Measurements from ENCODE around the gene TTC28.
A peak's percentile ranks its signal among the peaks of the same experiment; 100 is the strongest.

Gene TTC28

DNA sequence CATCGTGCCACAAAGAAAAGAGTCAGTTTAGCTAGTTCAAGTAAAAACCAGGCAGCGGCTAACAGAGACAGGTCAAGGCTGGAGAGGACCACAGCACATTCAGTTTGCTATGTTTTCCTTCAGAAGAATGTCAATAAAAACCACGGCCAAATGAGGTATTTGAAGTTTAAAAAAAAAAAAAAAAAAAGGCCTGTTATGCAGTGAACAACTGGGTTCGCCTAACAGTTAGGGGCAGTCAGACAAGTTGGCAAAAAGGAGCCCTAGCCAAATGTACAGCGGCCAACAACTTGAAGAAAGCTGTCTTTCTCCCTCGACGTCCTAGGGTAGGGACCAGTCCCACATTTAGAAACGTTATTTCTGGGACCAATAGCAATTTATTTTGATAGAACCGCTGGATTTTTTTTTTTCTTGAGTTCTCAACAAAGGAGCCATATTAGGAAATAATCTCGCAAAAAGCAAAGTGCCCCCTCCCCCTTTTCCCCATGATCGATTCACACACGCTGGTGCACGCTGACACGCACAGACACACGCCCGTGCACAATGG, 237.8 kb downstream of the TTC28 start:
- H3K27me3 ChIP-seq (ENCODE audit: insufficient read depth, low read length, poor library complexity), result no peaks in the 10 kb centered on the region
- peak overlapping the region; percentile 29 for H3K4me3 ChIP-seq (ENCODE audit: low read length)
- no peaks in the 10 kb centered on the region for H3K4me1 ChIP-seq (ENCODE audit: control insufficient read depth, low read depth, low read length)
- H4K5ac ChIP-seq (ENCODE audit: low read length), result no peak overlapping the region
- peak overlapping the region; percentile 49 for H3K4ac ChIP-seq (ENCODE audit: low read depth, low read length)
- H3K79me1 ChIP-seq (ENCODE audit: low read length), result no peaks in the 10 kb centered on the region
- peak overlapping the region; percentile 83 for H4K8ac ChIP-seq (ENCODE audit: low read depth, low read length)
- no peak overlapping the region for H3K27ac ChIP-seq (ENCODE audit: low read depth, low read length)
- H2BK120ac ChIP-seq (ENCODE audit: low read depth, low read length), result peak overlapping the region; percentile 65
- peak overlapping the region; percentile 43 for H3K18ac ChIP-seq (ENCODE audit: low read length)
- no CpG with 5 or more reads among the region's 16 CpGs for WGBS (ENCODE audit: extremely low coverage, insufficient coverage, low lambda C conversion rate)
- H3K23ac ChIP-seq (ENCODE audit: low read length), result no peak overlapping the region
- H3K79me2 ChIP-seq (ENCODE audit: control insufficient read depth, insufficient read depth, low read length), result no peaks in the 10 kb centered on the region
- H3K4me2 ChIP-seq (ENCODE audit: low read length), result peak overlapping the region; percentile 46
- no peak overlapping the region for H2AK5ac ChIP-seq (ENCODE audit: low read length)
- peak overlapping the region; percentile 13 for H2BK15ac ChIP-seq (replicated peaks; ENCODE audit: low read depth)
- peak overlapping the region; percentile 78 for H3K9ac ChIP-seq (ENCODE audit: low read length)
- no peaks in the 10 kb centered on the region for H3K36me3 ChIP-seq (ENCODE audit: control insufficient read depth, insufficient read depth, low read length)
- H3K56ac ChIP-seq (ENCODE audit: low read length), result peak overlapping the region; percentile 86
- DNase-seq, result no peak
- H2BK5ac ChIP-seq (ENCODE audit: low read length), result no peak overlapping the region

- H3K56ac ChIP-seq (ENCODE audit: low read length), result no peak overlapping the region
- no peak overlapping the region for H4K5ac ChIP-seq (ENCODE audit: low read length)
- H3K79me1 ChIP-seq (ENCODE audit: low read length), result no peaks in the 10 kb centered on the region
- no peaks in the 10 kb centered on the region for H3K79me2 ChIP-seq (ENCODE audit: control insufficient read depth, insufficient read depth, low read length)
- no peak overlapping the region for H3K4me3 ChIP-seq (ENCODE audit: low read length)
- H3K27ac ChIP-seq (ENCODE audit: low read depth, low read length), result no peak overlapping the region
- H3K27me3 ChIP-seq (ENCODE audit: insufficient read depth, low read length, poor library complexity), result no peaks in the 10 kb centered on the region
- no peak overlapping the region for H2AK5ac ChIP-seq (ENCODE audit: low read length)
- H3K23ac ChIP-seq (ENCODE audit: low read length), result no peak overlapping the region
- H2BK120ac ChIP-seq (ENCODE audit: low read depth, low read length), result no peak overlapping the region
- H3K4ac ChIP-seq (ENCODE audit: low read depth, low read length), result no peak overlapping the region
- H3K4me2 ChIP-seq (ENCODE audit: low read length), result no peak overlapping the region
- H3K36me3 ChIP-seq (ENCODE audit: control insufficient read depth, insufficient read depth, low read length), result no peaks in the 10 kb centered on the region
- no peak for DNase-seq
- WGBS (ENCODE audit: extremely low coverage, insufficient coverage, low lambda C conversion rate), result no CpG with 5 or more reads among the region's 4 CpGs
- H2BK15ac ChIP-seq (replicated peaks; ENCODE audit: low read depth), result no peak overlapping the region
- no peak overlapping the region for H3K18ac ChIP-seq (ENCODE audit: low read length)
- H4K8ac ChIP-seq (ENCODE audit: low read depth, low read length), result no peak overlapping the region
- no peaks in the 10 kb centered on the region for H3K4me1 ChIP-seq (ENCODE audit: control insufficient read depth, low read depth, low read length)
- no peak overlapping the region for H2BK5ac ChIP-seq (ENCODE audit: low read length)
- H3K9ac ChIP-seq (ENCODE audit: low read length), result no peak overlapping the region
These were observed 238.8 kb downstream of the TTC28 start for GRCh38 chr22:28440592-28441390.

DNA sequence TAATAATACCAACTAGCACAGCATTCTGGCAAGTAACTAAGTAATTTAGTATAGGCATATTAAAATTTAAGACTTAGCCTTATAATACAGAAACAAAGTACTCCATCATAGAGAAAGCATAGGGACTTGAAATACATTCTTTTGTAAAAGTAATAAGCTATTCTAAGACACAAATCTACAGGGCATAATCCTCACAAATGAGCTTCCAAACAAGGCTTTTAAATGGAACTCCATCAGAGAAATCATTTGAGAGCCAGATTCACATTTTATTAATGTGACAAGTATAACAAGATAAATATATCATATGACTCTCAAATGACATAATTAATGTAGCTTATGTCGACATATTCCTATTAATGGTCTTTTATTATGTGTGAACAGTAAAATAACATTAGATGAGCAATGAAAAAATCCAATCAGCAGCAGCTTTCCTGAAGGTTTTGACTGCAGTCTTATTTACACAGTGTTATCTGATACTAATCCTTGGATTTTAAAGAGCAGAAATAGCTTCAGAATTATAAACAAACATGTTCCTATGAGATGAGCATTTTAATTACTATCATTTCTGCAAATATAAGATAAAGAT, 241.4 kb downstream of the TTC28 start:
- H3K18ac ChIP-seq (ENCODE audit: low read length), result no peak overlapping the region
- H3K4me3 ChIP-seq (ENCODE audit: low read length), result no peak overlapping the region
- H4K5ac ChIP-seq (ENCODE audit: low read length), result no peak overlapping the region
- WGBS (ENCODE audit: extremely low coverage, insufficient coverage, low lambda C conversion rate), result no CpG with 5 or more reads among the region's 1 CpG
- no peaks in the 10 kb centered on the region for H3K36me3 ChIP-seq (ENCODE audit: control insufficient read depth, insufficient read depth, low read length)
- H3K4ac ChIP-seq (ENCODE audit: low read depth, low read length), result no peak overlapping the region
- H3K23ac ChIP-seq (ENCODE audit: low read length), result no peak overlapping the region
- no peak overlapping the region for H3K56ac ChIP-seq (ENCODE audit: low read length)
- no peak overlapping the region for H2BK15ac ChIP-seq (replicated peaks; ENCODE audit: low read depth)
- no peak overlapping the region for H3K27ac ChIP-seq (ENCODE audit: low read depth, low read length)
- no peak overlapping the region for H4K8ac ChIP-seq (ENCODE audit: low read depth, low read length)
- no peak overlapping the region for H2BK5ac ChIP-seq (ENCODE audit: low read length)
- no peaks in the 10 kb centered on the region for H3K79me2 ChIP-seq (ENCODE audit: control insufficient read depth, insufficient read depth, low read length)
- no peak overlapping the region for H3K4me2 ChIP-seq (ENCODE audit: low read length)
- no peak for DNase-seq
- no peaks in the 10 kb centered on the region for H3K27me3 ChIP-seq (ENCODE audit: insufficient read depth, low read length, poor library complexity)
- no peaks in the 10 kb centered on the region for H3K4me1 ChIP-seq (ENCODE audit: control insufficient read depth, low read depth, low read length)
- no peak overlapping the region for H3K9ac ChIP-seq (ENCODE audit: low read length)
- no peaks in the 10 kb centered on the region for H3K79me1 ChIP-seq (ENCODE audit: low read length)
- H2AK5ac ChIP-seq (ENCODE audit: low read length), result no peak overlapping the region
- no peak overlapping the region for H2BK120ac ChIP-seq (ENCODE audit: low read depth, low read length)

DNA sequence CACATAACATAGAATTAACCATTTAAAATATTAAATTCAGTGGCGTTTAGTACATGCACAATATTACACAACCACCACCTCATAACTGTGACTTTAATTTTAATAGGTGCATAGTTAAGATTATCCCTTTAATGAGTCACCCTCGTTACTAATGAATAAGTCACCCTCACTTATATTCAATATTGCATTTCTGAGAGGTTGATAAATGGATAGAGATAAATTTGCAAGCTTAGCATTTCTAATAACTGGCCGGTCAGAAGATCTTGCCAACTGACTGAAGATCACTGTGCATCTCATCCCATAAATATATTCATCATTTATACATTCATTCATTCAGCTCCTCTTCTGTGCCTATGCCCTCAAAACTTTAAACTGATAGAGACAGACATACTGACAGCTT, 243.7 kb downstream of the TTC28 start:
- no peak for DNase-seq
- no peak overlapping the region for H3K9ac ChIP-seq (ENCODE audit: low read length)
- no peak overlapping the region for H3K4me3 ChIP-seq (ENCODE audit: low read length)
- no peaks in the 10 kb centered on the region for H3K79me2 ChIP-seq (ENCODE audit: control insufficient read depth, insufficient read depth, low read length)
- no peak overlapping the region for H2BK15ac ChIP-seq (replicated peaks; ENCODE audit: low read depth)
- H2BK5ac ChIP-seq (ENCODE audit: low read length), result no peak overlapping the region
- H3K36me3 ChIP-seq (ENCODE audit: control insufficient read depth, insufficient read depth, low read length), result no peaks in the 10 kb centered on the region
- H4K5ac ChIP-seq (ENCODE audit: low read length), result no peak overlapping the region
- no peak overlapping the region for H3K27ac ChIP-seq (ENCODE audit: low read depth, low read length)
- no peak overlapping the region for H2BK120ac ChIP-seq (ENCODE audit: low read depth, low read length)
- no peaks in the 10 kb centered on the region for H3K79me1 ChIP-seq (ENCODE audit: low read length)
- H3K23ac ChIP-seq (ENCODE audit: low read length), result no peak overlapping the region
- no peak overlapping the region for H2AK5ac ChIP-seq (ENCODE audit: low read length)
- no peak overlapping the region for H4K8ac ChIP-seq (ENCODE audit: low read depth, low read length)
- no peak overlapping the region for H3K56ac ChIP-seq (ENCODE audit: low read length)
- no peak overlapping the region for H3K4me2 ChIP-seq (ENCODE audit: low read length)
- WGBS (ENCODE audit: extremely low coverage, insufficient coverage, low lambda C conversion rate), result no CpG with 5 or more reads among the region's 3 CpGs
- no peak overlapping the region for H3K4ac ChIP-seq (ENCODE audit: low read depth, low read length)
- H3K18ac ChIP-seq (ENCODE audit: low read length), result no peak overlapping the region
- H3K4me1 ChIP-seq (ENCODE audit: control insufficient read depth, low read depth, low read length), result no peaks in the 10 kb centered on the region
- no peaks in the 10 kb centered on the region for H3K27me3 ChIP-seq (ENCODE audit: insufficient read depth, low read length, poor library complexity)

DNA sequence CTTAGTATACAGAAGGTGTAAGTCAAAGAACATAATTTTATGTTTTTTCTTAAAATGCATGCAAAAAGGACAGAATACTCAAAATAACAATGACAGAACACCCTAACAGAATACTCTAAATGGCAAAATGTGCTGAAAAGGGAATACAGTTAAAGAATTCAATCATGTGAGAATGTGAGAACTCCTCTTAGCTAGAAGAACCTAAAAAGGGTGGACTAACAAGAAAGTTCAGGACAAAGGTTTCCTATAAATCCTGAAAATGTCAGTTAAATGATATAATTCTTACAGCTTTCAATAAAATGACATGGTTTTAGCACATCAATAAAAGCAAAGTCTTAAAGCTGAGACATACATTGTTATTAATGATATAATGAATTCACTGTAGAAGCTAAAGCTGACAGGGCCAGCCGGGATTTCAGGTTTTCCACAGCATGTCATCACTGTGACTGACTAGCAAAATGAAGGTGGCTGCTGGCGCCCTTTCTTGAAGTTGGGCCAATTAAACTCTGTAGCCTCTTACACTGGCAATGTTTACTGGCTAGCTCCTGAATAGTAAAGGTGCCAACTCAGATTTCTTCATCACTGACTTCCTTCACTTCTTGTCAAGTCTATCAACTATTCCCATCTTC, 244.4 kb downstream of the TTC28 start:
- Histone ChIP-seq H2AK5ac (ENCODE audit: low read length) (no peak overlapping the region), H3K9ac (ENCODE audit: low read length) (no peak overlapping the region), H2BK15ac (replicated peaks; ENCODE audit: low read depth) (no peak overlapping the region), H3K79me2 (ENCODE audit: control insufficient read depth, insufficient read depth, low read length) (no peaks in the 10 kb centered on the region), H2BK5ac (ENCODE audit: low read length) (no peak overlapping the region), H3K36me3 (ENCODE audit: control insufficient read depth, insufficient read depth, low read length) (no peaks in the 10 kb centered on the region), H3K4ac (ENCODE audit: low read depth, low read length) (no peak overlapping the region), H3K4me3 (ENCODE audit: low read length) (no peak overlapping the region), H3K4me1 (ENCODE audit: control insufficient read depth, low read depth, low read length) (no peaks in the 10 kb centered on the region), H3K27ac (ENCODE audit: low read depth, low read length) (no peak overlapping the region), H3K18ac (ENCODE audit: low read length) (no peak overlapping the region), H3K23ac (ENCODE audit: low read length) (no peak overlapping the region), H4K5ac (ENCODE audit: low read length) (no peak overlapping the region), H4K8ac (ENCODE audit: low read depth, low read length) (no peak overlapping the region), H3K27me3 (ENCODE audit: insufficient read depth, low read length, poor library complexity) (no peaks in the 10 kb centered on the region), H3K79me1 (ENCODE audit: low read length) (no peaks in the 10 kb centered on the region), H2BK120ac (ENCODE audit: low read depth, low read length) (no peak overlapping the region), H3K56ac (ENCODE audit: low read length) (no peak overlapping the region), H3K4me2 (ENCODE audit: low read length) (no peak overlapping the region)
- no CpG with 5 or more reads among the region's 2 CpGs for WGBS (ENCODE audit: extremely low coverage, insufficient coverage, low lambda C conversion rate)
- DNase-seq, result no peak

All from mesendoderm (in vitro differentiated cells).